Gastroesophageal sphincter (tissue), 4 donors: ENCODE results near the gene BNIP2. TPM values are rescaled to one million over a fixed set of nuclear protein-coding genes. Genes with fewer than 3 reads are reported as not detected.
"Not testable (repeated sequence)": the region's sequence is repeated elsewhere in the genome, so short reads cannot be mapped to it uniquely, and the experiment has no call there.

Experiments
- ATAC-seq: fragments of 150-250 bp; one replicate; pipeline ENCODE4 v1.9.1; 2016; ENCODE audit warnings: mild to moderate bottlenecking, moderate library complexity
- H3K27ac ChIP-seq, 4 donors: fragments of 200-600 bp; sonication (generic) in 3 of 4; 1 replicate in 3 of 4; 2 replicates in 1 of 4; pipeline ENCODE4 v1.5.1; 2016 to 2019
- H3K27me3 ChIP-seq: fragments of 200-600 bp; sonication (generic); one replicate; pipeline ENCODE4 v1.5.1; 2019
- H3K36me3 ChIP-seq, 2 donors: fragments of 200-600 bp; sonication (generic); one replicate each; pipeline ENCODE4 v1.5.1; 2019; ENCODE audit warnings: control low read depth in 1 of 2
- H3K4me1 ChIP-seq, 3 donors: fragments of 200-600 bp; sonication (generic); 1 replicate in 2 of 3; 2 replicates in 1 of 3; pipeline ENCODE4 v1.5.1; 2016 to 2019; ENCODE audit warnings: control low read depth in 2 of 3
- H3K4me3 ChIP-seq, 2 donors: fragments of 200-600 bp; sonication (generic); one replicate each; pipeline ENCODE4 v1.5.1; 2019; ENCODE audit warnings: mild to moderate bottlenecking in 1 of 2, moderate library complexity in 1 of 2
- H3K9me3 ChIP-seq, 3 donors: fragments of 200-600 bp; sonication (generic); one replicate each; pipeline ENCODE4 v1.5.1; 2017 to 2019; ENCODE audit warnings: control low read depth in 2 of 3
- CTCF ChIP-seq, 4 experiments: fragments of 200-600 bp in 2 of 4; fragments of 450-650 bp in 2 of 4; sonication (generic) in 1 of 4; IDR thresholded peaks; one replicate each; pipeline ENCODE4 v1.5.1; 2017 to 2019; ENCODE audit warnings: antibody characterized with exemption in 4 of 4, mild to moderate bottlenecking in 2 of 4, moderate library complexity in 2 of 4
- EP300 ChIP-seq: sonication (generic); formaldehyde crosslinking; IDR thresholded peaks from one replicate; pipeline ENCODE4 v1.6.1; 2017; ENCODE audit warnings: antibody characterized with exemption, mild to moderate bottlenecking
- POLR2A ChIP-seq, 2 donors: fragments of 450-650 bp; IDR thresholded peaks; one replicate each; pipeline ENCODE4 v1.6.1; 2017; ENCODE audit warnings: antibody characterized with exemption in 2 of 2, mild to moderate bottlenecking in 2 of 2, moderate library complexity in 1 of 2
- POLR2AphosphoS5 ChIP-seq: sonication (generic); formaldehyde crosslinking; IDR thresholded peaks from one replicate; pipeline ENCODE4 v1.6.1; 2017; ENCODE audit warnings: antibody characterized with exemption
- WGBS, 2 donors: methylation state at CpG; one replicate each; pipeline ENCODE4 v1.1.5; 2018; ENCODE audit warnings: low coverage in 1 of 2; 5-methylcytosine and 5-hydroxymethylcytosine counted together
- total RNA-seq, 4 donors: library from RNA; depleted of rRNA; stranded (reverse); fragments of >200 nt; gene quantifications; one replicate each; pipeline ENCODE4 v1.1.0, GENCODE V29; 2016

The BNIP2 gene
- total RNA-seq, 4 donors from 2014 or later = 172 to 218 (median 190) TPM

- TF ChIP-seq CTCF (IDR thresholded peaks at IDR 0.05) = no peak
- TF ChIP-seq EP300 = no peak
- TF ChIP-seq POLR2AphosphoS5 = no peak
- TF ChIP-seq POLR2A (IDR thresholded peaks at IDR 0.05) = no peak
- H3K4me1 ChIP-seq = no peaks in the 10 kb centered on the region
- H3K9me3 ChIP-seq = peaks cover 0 to 2% (median 0%) of the 10 kb centered on the region in 3 donors
- no peak overlapping the region for H3K27ac ChIP-seq
- no peak for ATAC-seq
- WGBS, 2 donors = 69 to 80% methylated on average over 4 of the region's 4 CpGs
- no peak overlapping the region for H3K4me3 ChIP-seq
- H3K36me3 ChIP-seq = no peaks in the 10 kb centered on the region
- peaks cover 16% of the 10 kb centered on the region for H3K27me3 ChIP-seq
Observed at GRCh38 chr15:59701880-59702279, 12.8 kb upstream of the BNIP2 start.

GRCh38 chr15:59699810-59700431 lies 10.8 kb upstream of the BNIP2 start:
- H3K27ac ChIP-seq = no peak overlapping the region
- no peak for ATAC-seq
- no peaks in the 10 kb centered on the region for H3K9me3 ChIP-seq
- 57 to 72% methylated on average over 4 of the region's 4 CpGs for WGBS, 2 donors
- peaks cover 9% of the 10 kb centered on the region for H3K27me3 ChIP-seq
- no peak overlapping the region for H3K4me3 ChIP-seq
- no peak for TF ChIP-seq CTCF (IDR thresholded peaks at IDR 0.05)
- TF ChIP-seq EP300 = no peak
- TF ChIP-seq POLR2A (IDR thresholded peaks at IDR 0.05) = no peak
- no peak for TF ChIP-seq POLR2AphosphoS5
- no peaks in the 10 kb centered on the region for H3K4me1 ChIP-seq
- no peaks in the 10 kb centered on the region for H3K36me3 ChIP-seq

- not testable (repeated sequence) for H3K27me3 ChIP-seq, H3K27ac ChIP-seq, H3K36me3 ChIP-seq, H3K4me1 ChIP-seq, ATAC-seq, H3K9me3 ChIP-seq, H3K4me3 ChIP-seq
- 75% methylated on average over 2 to 4 of the region's 4 CpGs for WGBS, 2 donors
Observed at GRCh38 chr15:59698065-59698464, 8.9 kb upstream of the BNIP2 start.

- TF ChIP-seq POLR2A (IDR thresholded peaks at IDR 0.05) = no peak
- no peak for TF ChIP-seq EP300
- TF ChIP-seq POLR2AphosphoS5 = no peak
- TF ChIP-seq CTCF (IDR thresholded peaks at IDR 0.05) = no peak
- no peak overlapping the region for H3K4me3 ChIP-seq
- no peak overlapping the region for H3K27ac ChIP-seq
- H3K9me3 ChIP-seq = no peaks in the 10 kb centered on the region
- peaks cover 0 to 1% (median 0%) of the 10 kb centered on the region in 3 donors for H3K4me1 ChIP-seq
- no peaks in the 10 kb centered on the region for H3K36me3 ChIP-seq
- no peak for ATAC-seq
- WGBS, 2 donors = 68 to 83% methylated on average over 1 to 4 of the region's 4 CpGs
- H3K27me3 ChIP-seq = no peaks in the 10 kb centered on the region
Observed at GRCh38 chr15:59696332-59696731, 7.2 kb upstream of the BNIP2 start.

GRCh38 chr15:59694779-59695178 lies 5.7 kb upstream of the BNIP2 start:
- no peak for TF ChIP-seq EP300
- no peak for TF ChIP-seq POLR2AphosphoS5
- no peak for TF ChIP-seq POLR2A (IDR thresholded peaks at IDR 0.05)
- TF ChIP-seq CTCF (IDR thresholded peaks at IDR 0.05) = no peak
- H3K27ac ChIP-seq = no peak overlapping the region
- no peak overlapping the region for H3K4me3 ChIP-seq
- H3K27me3 ChIP-seq = no peaks in the 10 kb centered on the region
- H3K36me3 ChIP-seq = no peaks in the 10 kb centered on the region
- H3K9me3 ChIP-seq = no peaks in the 10 kb centered on the region
- WGBS, 2 donors = 94 to 100% methylated on average over 1 of the region's 1 CpG
- H3K4me1 ChIP-seq = peaks cover 0 to 17% (median 0%) of the 10 kb centered on the region in 3 donors
- ATAC-seq = no peak
